DND-41 (cell line): ENCODE measurements around the gene FBRSL1.

ENCODE experiments used
- EZH2 ChIP-seq: IDR thresholded peaks from 3 replicates; pipeline ENCODE4 v1.6.1; 2012; ENCODE audit warnings: borderline replicate concordance, low read depth, mild to moderate bottlenecking, moderate library complexity, low read length, inconsistent platforms; ENCODE audit not compliant: severe bottlenecking
- TF ChIP-seq, protein P1 (sequence below): IDR thresholded peaks from 2 replicates; pipeline ENCODE4 v1.5.1; 2012; ENCODE audit warnings: borderline replicate concordance, low read length, moderate library complexity, mild to moderate bottlenecking; ENCODE audit not compliant: poor library complexity, severe bottlenecking; ENCODE audit errors: extremely low read depth

- TF ChIP-seq, protein P1, sequence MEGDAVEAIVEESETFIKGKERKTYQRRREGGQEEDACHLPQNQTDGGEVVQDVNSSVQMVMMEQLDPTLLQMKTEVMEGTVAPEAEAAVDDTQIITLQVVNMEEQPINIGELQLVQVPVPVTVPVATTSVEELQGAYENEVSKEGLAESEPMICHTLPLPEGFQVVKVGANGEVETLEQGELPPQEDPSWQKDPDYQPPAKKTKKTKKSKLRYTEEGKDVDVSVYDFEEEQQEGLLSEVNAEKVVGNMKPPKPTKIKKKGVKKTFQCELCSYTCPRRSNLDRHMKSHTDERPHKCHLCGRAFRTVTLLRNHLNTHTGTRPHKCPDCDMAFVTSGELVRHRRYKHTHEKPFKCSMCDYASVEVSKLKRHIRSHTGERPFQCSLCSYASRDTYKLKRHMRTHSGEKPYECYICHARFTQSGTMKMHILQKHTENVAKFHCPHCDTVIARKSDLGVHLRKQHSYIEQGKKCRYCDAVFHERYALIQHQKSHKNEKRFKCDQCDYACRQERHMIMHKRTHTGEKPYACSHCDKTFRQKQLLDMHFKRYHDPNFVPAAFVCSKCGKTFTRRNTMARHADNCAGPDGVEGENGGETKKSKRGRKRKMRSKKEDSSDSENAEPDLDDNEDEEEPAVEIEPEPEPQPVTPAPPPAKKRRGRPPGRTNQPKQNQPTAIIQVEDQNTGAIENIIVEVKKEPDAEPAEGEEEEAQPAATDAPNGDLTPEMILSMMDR = no peak
- no peak for TF ChIP-seq EZH2
These were observed 27.2 kb upstream of the FBRSL1 start for GRCh38 chr12:132462788-132463187.
